GM12878 (cell line): ENCODE results near the gene SLC2A4. TPM values are rescaled to one million over a fixed set of nuclear protein-coding genes. Genes with fewer than 3 reads are reported as not detected.
A peak's percentile ranks its signal among the peaks of the same experiment; 100 is the strongest.

Experiments
- ATF3 ChIP-seq: IDR thresholded peaks from 2 replicates; pipeline ENCODE4 v1.6.1; 2011; ENCODE audit warnings: low read depth, mild to moderate bottlenecking, low read length, moderate library complexity, borderline replicate concordance; ENCODE audit errors: extremely low read depth
- BRCA1 ChIP-seq: IDR thresholded peaks from 2 replicates; pipeline ENCODE4 v1.6.1; 2011; ENCODE audit warnings: low read depth, low read length, improper control_type of control experiment
- CREB1 ChIP-seq: IDR thresholded peaks from 2 replicates; pipeline ENCODE4 v1.6.1; 2012; ENCODE audit warnings: low read depth, mild to moderate bottlenecking, inconsistent platforms
- EP300 ChIP-seq, 2 experiments: fragments of 150-350 bp in 1 of 2; IDR thresholded peaks; 2 replicates each; pipeline ENCODE4 v1.6.1; 2011 to 2012; ENCODE audit warnings: low read depth in 2 of 2, low read length in 2 of 2, borderline replicate concordance in 1 of 2, improper control_type of control experiment in 1 of 2, inconsistent platforms in 1 of 2; ENCODE audit not compliant: control insufficient read depth in 1 of 2
- ETV6 ChIP-seq, 2 experiments: fragments of 450-650 bp in 1 of 2; IDR thresholded peaks in 1 of 2; conservative IDR thresholded peaks in 1 of 2; 2 replicates each; pipeline ENCODE4 v1.6.1; 2014; ENCODE audit warnings: antibody characterized with exemption in 1 of 2, borderline replicate concordance in 1 of 2, low read depth in 1 of 2, mild to moderate bottlenecking in 1 of 2, moderate library complexity in 1 of 2
- GABPA ChIP-seq: IDR thresholded peaks from 2 replicates; pipeline ENCODE4 v1.6.1; 2014; ENCODE audit warnings: antibody characterized with exemption, low read depth, mild to moderate bottlenecking, inconsistent platforms
- GATAD2B ChIP-seq: fragments of 450-650 bp; conservative IDR thresholded peaks from 2 replicates; pipeline ENCODE4 v1.6.1; 2017; ENCODE audit warnings: low read depth, mild to moderate bottlenecking, moderate library complexity
- LARP7 ChIP-seq: fragments of 450-650 bp; IDR thresholded peaks from 2 replicates; pipeline ENCODE4 v1.6.1; 2017; ENCODE audit warnings: mild to moderate bottlenecking
- MYB ChIP-seq: fragments of 150-350 bp; IDR thresholded peaks from 2 replicates; pipeline ENCODE4 v1.6.1; 2014; ENCODE audit warnings: mild to moderate bottlenecking, low read depth, low read length, borderline replicate concordance
- NKRF ChIP-seq: fragments of 450-650 bp; conservative IDR thresholded peaks from 2 replicates; pipeline ENCODE4 v1.6.1; 2017; ENCODE audit warnings: mild to moderate bottlenecking, moderate library complexity
- NR2F1 ChIP-seq: fragments of 450-650 bp; conservative IDR thresholded peaks from 2 replicates; pipeline ENCODE4 v1.6.1; 2017; ENCODE audit warnings: mild to moderate bottlenecking
- NRF1 ChIP-seq: conservative IDR thresholded peaks from 2 replicates; pipeline ENCODE4 v1.6.1; 2011; ENCODE audit warnings: mild to moderate bottlenecking, low read depth, low read length, improper control_type of control experiment
- SIX5 ChIP-seq: IDR thresholded peaks from 2 replicates; pipeline ENCODE4 v1.6.1; 2011; ENCODE audit warnings: mild to moderate bottlenecking, low read depth, low read length, moderate library complexity; ENCODE audit not compliant: severe bottlenecking
- SMAD5 ChIP-seq: IDR thresholded peaks from 2 replicates; pipeline ENCODE4 v1.6.1; 2016; ENCODE audit warnings: antibody characterized with exemption, low read depth
- SRF ChIP-seq, 2 experiments: IDR thresholded peaks; 2 replicates each; pipeline ENCODE4 v1.6.1; 2011; ENCODE audit warnings: low read depth in 2 of 2, low read length in 2 of 2, mild to moderate bottlenecking in 1 of 2, moderate library complexity in 1 of 2
- SUZ12 ChIP-seq: fragments of 200-600 bp; sonication (generic); IDR thresholded peaks from one replicate; pipeline ENCODE4 v1.6.1; 2018; ENCODE audit warnings: antibody characterized with exemption, mild to moderate bottlenecking; ENCODE audit not compliant: unreplicated experiment
- ZSCAN29 ChIP-seq: fragments of 450-650 bp; IDR thresholded peaks from 2 replicates; pipeline ENCODE4 v1.6.1; 2017; ENCODE audit warnings: mild to moderate bottlenecking, moderate library complexity
- polyA plus RNA-seq, 11 experiments: library from polyadenylated mRNA; depleted of rRNA in 4 of 11; unstranded in 6 of 11; stranded (reverse) in 5 of 11; fragments of >200 nt; fragmentation: Nextera tagmentation in 4 of 11; fragmentation: Illumina TruSeq in 1 of 11; extraction: Ambion mirVana in 4 of 11; extraction: Trizol in 1 of 11; gene quantifications; 1 replicate in 1 of 11; 2 replicates in 10 of 11; pipeline versions ENCODE4 v1.2.1 to v1.2.3, GENCODE V29; 2011 to 2016; ENCODE audit warnings: inconsistent platforms in 2 of 11, missing spikeins in 2 of 11, low read depth in 1 of 11
- total RNA-seq, 4 experiments: library from RNA; depleted of rRNA in 3 of 4; stranded (reverse); fragments of >200 nt in 3 of 4; fragmentation: Illumina TruSeq in 1 of 4; extraction: Trizol in 1 of 4; gene quantifications; 2 replicates each; pipeline versions ENCODE4 v1.2.1 to v1.2.3, GENCODE V29; 2013 to 2021
- TF ChIP-seq, protein P1 (sequence below): IDR thresholded peaks from 2 replicates; pipeline ENCODE4 v1.6.1; 2011; ENCODE audit warnings: borderline replicate concordance, low read depth, mild to moderate bottlenecking, moderate library complexity, low read length; ENCODE audit not compliant: insufficient read depth, poor library complexity, severe bottlenecking
- TF ChIP-seq, protein P2 (sequence below): IDR thresholded peaks from 2 replicates; pipeline ENCODE4 v1.6.1; 2011; ENCODE audit warnings: borderline replicate concordance, low read depth, mild to moderate bottlenecking, moderate library complexity, mixed read lengths, low read length; ENCODE audit not compliant: insufficient read depth; ENCODE audit errors: extremely low read length

The SLC2A4 gene
- total and polyA plus RNA-seq, 10 of the 15 experiments (the other 5 are each of a cell fraction or from before 2014, with no cell fraction given): 0.03 to 0.23 (median 0.04) TPM; not detected in 4

DNA sequence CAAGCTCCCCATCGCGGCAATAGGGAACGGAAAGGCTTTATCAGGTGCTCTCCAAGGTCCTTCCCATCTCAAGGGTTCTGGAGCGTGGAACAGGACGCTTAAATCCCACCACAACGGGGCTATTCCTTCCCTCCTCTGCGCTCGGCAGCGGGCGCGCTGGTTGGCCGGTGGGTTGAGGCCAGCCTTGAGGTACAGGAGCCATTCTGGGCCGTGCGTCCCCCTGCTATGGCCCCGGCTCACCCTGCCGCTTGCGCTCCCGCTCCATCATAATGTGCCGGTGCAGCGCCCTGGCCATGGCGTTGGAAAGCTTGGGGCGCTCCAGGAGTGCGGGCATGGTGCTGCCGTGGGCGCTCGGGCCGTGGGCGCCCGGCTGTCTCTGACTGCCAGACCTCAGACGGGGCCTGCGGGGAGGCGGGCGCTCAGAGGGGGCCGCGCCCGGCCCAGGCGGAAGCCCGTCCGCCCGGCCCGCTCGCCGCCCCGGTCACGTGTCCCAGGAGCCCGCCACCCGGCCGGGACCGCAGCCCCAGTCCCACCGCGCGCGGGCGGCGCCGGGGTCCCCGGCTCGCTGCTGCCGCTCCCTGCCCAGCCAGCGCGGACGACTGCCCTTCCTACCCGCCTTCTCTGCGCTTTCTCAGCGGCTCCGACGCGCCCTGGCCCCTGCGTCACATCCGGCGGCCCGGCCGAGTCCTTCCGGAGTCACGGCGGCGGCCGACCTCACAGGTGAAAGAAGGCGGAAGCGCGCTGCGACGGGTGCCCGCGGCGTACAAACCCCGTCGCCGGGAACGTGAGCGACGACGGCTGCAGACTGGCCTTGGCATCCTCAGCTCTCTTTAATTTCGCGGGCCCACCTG, 33.4 kb downstream of the SLC2A4 start, which contains the start of gene GPS2 (continued):
- TF ChIP-seq CREB1 (peak; percentile 95), BRCA1 (no peak), SRF (IDR thresholded peaks at IDR 0.05; ENCODE audit: low read depth in 2 of 2, low read length in 2 of 2) (peak in 1 of 2 experiments; percentile 47; a peak in 1 of 4 replicates), LARP7 (peak; percentile 92), ZSCAN29 (no peak), ETV6 (conservative IDR thresholded peaks at IDR 0.05 in 1 of 2, IDR thresholded peaks at IDR 0.05 in 1 of 2; ENCODE audit: borderline replicate concordance in 1 of 2, low read depth in 1 of 2) (no peak), NKRF (peak; percentile 81), ATF3 (0 out of 2 replicates have a peak, but pooled peaks have one; percentile 14), GATAD2B (peak; percentile 94), SIX5 (peak; percentile 60), SUZ12 (no peak), MYB (no peak), NRF1 (no peak), NR2F1 (peak; percentile 72), SMAD5 (peak; percentile 72), EP300 (IDR thresholded peaks at IDR 0.05; ENCODE audit: borderline replicate concordance in 1 of 2, control insufficient read depth in 1 of 2, low read depth in 2 of 2, low read length in 2 of 2) (no peak), GABPA (peak; percentile 97)
- TF ChIP-seq, protein P1, sequence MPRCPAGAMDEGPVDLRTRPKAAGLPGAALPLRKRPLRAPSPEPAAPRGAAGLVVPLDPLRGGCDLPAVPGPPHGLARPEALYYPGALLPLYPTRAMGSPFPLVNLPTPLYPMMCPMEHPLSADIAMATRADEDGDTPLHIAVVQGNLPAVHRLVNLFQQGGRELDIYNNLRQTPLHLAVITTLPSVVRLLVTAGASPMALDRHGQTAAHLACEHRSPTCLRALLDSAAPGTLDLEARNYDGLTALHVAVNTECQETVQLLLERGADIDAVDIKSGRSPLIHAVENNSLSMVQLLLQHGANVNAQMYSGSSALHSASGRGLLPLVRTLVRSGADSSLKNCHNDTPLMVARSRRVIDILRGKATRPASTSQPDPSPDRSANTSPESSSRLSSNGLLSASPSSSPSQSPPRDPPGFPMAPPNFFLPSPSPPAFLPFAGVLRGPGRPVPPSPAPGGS: peak; percentile 62
- TF ChIP-seq, protein P2, sequence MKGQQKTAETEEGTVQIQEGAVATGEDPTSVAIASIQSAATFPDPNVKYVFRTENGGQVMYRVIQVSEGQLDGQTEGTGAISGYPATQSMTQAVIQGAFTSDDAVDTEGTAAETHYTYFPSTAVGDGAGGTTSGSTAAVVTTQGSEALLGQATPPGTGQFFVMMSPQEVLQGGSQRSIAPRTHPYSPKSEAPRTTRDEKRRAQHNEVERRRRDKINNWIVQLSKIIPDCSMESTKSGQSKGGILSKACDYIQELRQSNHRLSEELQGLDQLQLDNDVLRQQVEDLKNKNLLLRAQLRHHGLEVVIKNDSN: peak; percentile 77
